Measurements from ENCODE around the gene PCK2. TPM values are rescaled to one million over a fixed set of nuclear protein-coding genes. Genes with fewer than 3 reads are reported as not detected.

PCK2 gene
- total RNA-seq, 6 experiments from 2014 or later = 19.9 to 27.6 (median 24.0) TPM

GRCh38 chr14:24092110-24092504 is 2.0 kb upstream of the PCK2 start:
- H3K27me3 Mint-ChIP-seq (ENCODE audit: insufficient read depth) = peaks cover under 1% of the 10 kb centered on the region
- H3K27ac Mint-ChIP-seq = no peak overlapping the region
- no peaks in the 10 kb centered on the region for H3K9me3 Mint-ChIP-seq
- H3K4me1 Mint-ChIP-seq (ENCODE audit: low read depth) = peaks cover 26% of the 10 kb centered on the region
- DNase-seq = no peak
- H3K36me3 Mint-ChIP-seq (ENCODE audit: low read depth) = peaks cover 4% of the 10 kb centered on the region; the same call in 1 of the 2 replicates
- no peak for TF ChIP-seq CTCF (IDR thresholded peaks at IDR 0.05)
- H3K4me3 Mint-ChIP-seq = no peak overlapping the region

- Mint-ChIP-seq H3K4me3 (no peak overlapping the region), H3K27me3 (ENCODE audit: insufficient read depth) (no peaks in the 10 kb centered on the region; the same call in none of the 2 replicates), H3K27ac (peak overlapping the region; percentile 38; the same call in 1 of the 2 replicates), H3K4me1 (ENCODE audit: low read depth) (peaks cover 26% of the 10 kb centered on the region), H3K36me3 (ENCODE audit: low read depth) (peaks cover 4% of the 10 kb centered on the region; the same call in 1 of the 2 replicates), H3K9me3 (no peaks in the 10 kb centered on the region)
- no peak for DNase-seq
- TF ChIP-seq CTCF (IDR thresholded peaks at IDR 0.05) = no peak
Observed at GRCh38 chr14:24092505-24093206, 1.5 kb upstream of the PCK2 start.

GRCh38 chr14:24093207-24093900 is 757 bp upstream of the PCK2 start:
- no peaks in the 10 kb centered on the region for H3K9me3 Mint-ChIP-seq
- no peak for TF ChIP-seq CTCF (IDR thresholded peaks at IDR 0.05)
- no peak for DNase-seq
- H3K27ac Mint-ChIP-seq = peak overlapping the region; percentile 86
- H3K4me3 Mint-ChIP-seq = peak overlapping the region; percentile 99
- H3K36me3 Mint-ChIP-seq (ENCODE audit: low read depth) = peaks cover 4% of the 10 kb centered on the region; the same call in 1 of the 2 replicates
- H3K27me3 Mint-ChIP-seq (ENCODE audit: insufficient read depth) = no peaks in the 10 kb centered on the region; the same call in none of the 2 replicates
- peaks cover 26% of the 10 kb centered on the region for H3K4me1 Mint-ChIP-seq (ENCODE audit: low read depth)

- no peak for DNase-seq
- Mint-ChIP-seq H3K27ac (peak overlapping the region; percentile 86), H3K9me3 (no peaks in the 10 kb centered on the region), H3K4me3 (peak overlapping the region; percentile 99), H3K4me1 (ENCODE audit: low read depth) (peaks cover 26% of the 10 kb centered on the region), H3K27me3 (ENCODE audit: insufficient read depth) (no peaks in the 10 kb centered on the region; the same call in none of the 2 replicates), H3K36me3 (ENCODE audit: low read depth) (peaks cover 4% of the 10 kb centered on the region; the same call in 1 of the 2 replicates)
- TF ChIP-seq CTCF (IDR thresholded peaks at IDR 0.05) = no peak
Observed at GRCh38 chr14:24094841-24095270, 745 bp downstream of the PCK2 start.

GRCh38 chr14:24095271-24096068 is 1.4 kb downstream of the PCK2 start:
- H3K27me3 Mint-ChIP-seq (ENCODE audit: insufficient read depth) = no peaks in the 10 kb centered on the region; the same call in none of the 2 replicates
- peak overlapping the region; percentile 99 for H3K4me3 Mint-ChIP-seq
- DNase-seq = peak; percentile 49
- peaks cover 26% of the 10 kb centered on the region for H3K4me1 Mint-ChIP-seq (ENCODE audit: low read depth)
- H3K9me3 Mint-ChIP-seq = no peaks in the 10 kb centered on the region
- peak overlapping the region; percentile 86 for H3K27ac Mint-ChIP-seq
- no peak for TF ChIP-seq CTCF (IDR thresholded peaks at IDR 0.05)
- peaks cover 4% of the 10 kb centered on the region; the same call in 1 of the 2 replicates for H3K36me3 Mint-ChIP-seq (ENCODE audit: low read depth)
